H1 (cell line): Measurements from ENCODE around the gene SCNN1G. TPM values are rescaled to one million over a fixed set of nuclear protein-coding genes. Genes with fewer than 3 reads are reported as not detected.

Source experiments
- BCL11A ChIP-seq, 2 experiments: IDR thresholded peaks; one replicate each; pipeline ENCODE4 v1.6.1; 2011; ENCODE audit warnings: low read depth in 2 of 2, low read length in 2 of 2, mild to moderate bottlenecking in 2 of 2
- CEBPB ChIP-seq: IDR thresholded peaks from 2 replicates; pipeline ENCODE4 v1.6.1; 2012; ENCODE audit warnings: low read depth, low read length
- CHD7 ChIP-seq: fragments of 300-600 bp; sonication (generic); IDR thresholded peaks from 2 replicates; pipeline ENCODE4 v1.7.1; 2012; ENCODE audit warnings: low read length, moderate library complexity, mild to moderate bottlenecking, inconsistent platforms; ENCODE audit not compliant: insufficient replicate concordance
- RXRA ChIP-seq: IDR thresholded peaks from 2 replicates; pipeline ENCODE4 v1.6.1; 2011; ENCODE audit warnings: low read depth, mild to moderate bottlenecking, low read length, moderate library complexity; ENCODE audit not compliant: insufficient read depth
- TBP ChIP-seq: IDR thresholded peaks from 2 replicates; pipeline ENCODE4 v1.6.1; 2011; ENCODE audit warnings: low read depth, low read length, improper control_type of control experiment
- YY1 ChIP-seq: IDR thresholded peaks from 2 replicates; pipeline ENCODE4 v1.6.1; 2011; ENCODE audit warnings: low read depth, mild to moderate bottlenecking, low read length
- polyA plus RNA-seq, 7 experiments: library from polyadenylated mRNA; depleted of rRNA in 3 of 7; stranded (reverse) in 5 of 7; unstranded in 2 of 7; fragments of >200 nt in 5 of 7; fragments of 200-250 nt in 2 of 7; gene quantifications; 1 replicate in 5 of 7; 2 replicates in 1 of 7; 4 replicates in 1 of 7; pipeline versions ENCODE4 v1.2.1 to v1.2.3, GENCODE V29; 2011 to 2013; ENCODE audit warnings: missing spikeins in 2 of 7, mixed read lengths in 2 of 7
- total RNA-seq: library from RNA; stranded (reverse); fragmentation: NEBNext Ultra II Directional; extraction: Animal tissue kit (Norgen Biotek cat#: 25700); gene quantifications from 2 replicates; pipeline ENCODE4 v1.2.1, GENCODE V29; 2021

SCNN1G gene
- total and polyA plus RNA-seq, 2 of the 8 experiments (the other 6 are each of a cell fraction or from before 2014, with no cell fraction given) = 0.73 to 1.1 TPM

DNA sequence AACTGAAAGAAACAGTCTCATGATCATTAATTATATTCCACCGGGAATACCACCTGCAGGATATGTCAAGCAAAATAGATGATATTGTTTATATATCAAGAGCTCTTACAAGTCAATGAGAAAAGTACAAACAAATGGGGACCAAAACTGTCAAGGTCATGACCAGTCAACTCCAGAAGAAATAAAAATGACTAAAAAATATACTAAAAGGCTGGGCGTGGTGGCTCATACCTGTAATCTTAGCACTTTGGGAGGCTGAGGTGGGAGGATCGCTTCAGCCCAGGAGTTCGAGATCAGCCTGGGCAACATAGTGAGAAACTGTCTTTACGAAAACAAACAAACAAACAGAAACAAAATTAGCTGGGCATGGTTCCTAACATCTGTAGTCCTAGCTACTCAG, 69.8 kb downstream of the SCNN1G start (continued):
- TF ChIP-seq CHD7 (no peak), TBP (no peak), CEBPB (no peak), YY1 (no peak), RXRA (no peak), BCL11A (IDR thresholded peaks at IDR 0.05; ENCODE audit: low read depth in 2 of 2, low read length in 2 of 2) (no peak)
